Smooth muscle cell of the coronary artery (primary cell): ENCODE results near the gene B4GALNT2. TPM values are rescaled to one million over a fixed set of nuclear protein-coding genes. Genes with fewer than 3 reads are reported as not detected.

Experiments
- total RNA-seq: library from RNA; depleted of rRNA; stranded (reverse); fragments of >200 nt; gene quantifications from 2 replicates; pipeline ENCODE4 v1.2.3, GENCODE V29; 2014; ENCODE audit warnings: low replicate concordance

The B4GALNT2 gene, protein sequence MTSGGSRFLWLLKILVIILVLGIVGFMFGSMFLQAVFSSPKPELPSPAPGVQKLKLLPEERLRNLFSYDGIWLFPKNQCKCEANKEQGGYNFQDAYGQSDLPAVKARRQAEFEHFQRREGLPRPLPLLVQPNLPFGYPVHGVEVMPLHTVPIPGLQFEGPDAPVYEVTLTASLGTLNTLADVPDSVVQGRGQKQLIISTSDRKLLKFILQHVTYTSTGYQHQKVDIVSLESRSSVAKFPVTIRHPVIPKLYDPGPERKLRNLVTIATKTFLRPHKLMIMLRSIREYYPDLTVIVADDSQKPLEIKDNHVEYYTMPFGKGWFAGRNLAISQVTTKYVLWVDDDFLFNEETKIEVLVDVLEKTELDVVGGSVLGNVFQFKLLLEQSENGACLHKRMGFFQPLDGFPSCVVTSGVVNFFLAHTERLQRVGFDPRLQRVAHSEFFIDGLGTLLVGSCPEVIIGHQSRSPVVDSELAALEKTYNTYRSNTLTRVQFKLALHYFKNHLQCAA
- total RNA-seq, result 0.08 TPM in 1 of 2 replicates, not detected in the other

DNA sequence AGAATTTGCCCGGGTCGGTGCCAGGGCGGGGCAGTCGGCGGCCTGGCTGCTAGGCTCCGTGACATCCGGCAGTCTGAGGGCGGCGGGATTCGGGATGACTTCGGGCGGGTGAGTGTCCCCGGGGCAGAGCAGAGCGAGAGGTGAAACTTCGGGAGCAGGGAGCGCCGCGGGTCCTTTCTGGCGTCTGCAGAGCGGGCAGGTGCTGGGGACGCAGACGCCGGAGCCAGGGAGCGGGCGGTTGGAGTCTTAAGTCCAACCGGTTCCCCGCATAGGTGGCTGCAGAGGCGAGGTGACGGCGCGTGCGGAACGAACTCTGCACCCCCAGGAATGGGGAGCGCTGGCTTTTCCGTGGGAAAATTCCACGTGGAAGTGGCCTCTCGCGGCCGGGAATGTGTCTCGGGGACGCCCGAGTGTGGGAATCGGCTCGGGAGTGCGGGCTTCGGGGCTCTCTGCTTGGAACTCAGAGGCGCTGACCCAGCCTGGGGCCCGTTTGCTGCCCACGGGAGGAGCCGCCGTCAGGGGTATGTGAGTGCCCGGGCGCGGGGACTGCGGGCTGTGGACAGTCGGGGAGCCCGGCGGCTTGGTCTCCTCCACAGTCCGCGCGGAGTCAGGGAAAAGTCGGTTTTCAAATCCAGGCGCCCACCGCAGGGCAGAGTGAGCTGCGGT, at the start of gene B4GALNT2:
Gene B4GALNT2 (plus strand): TSS at position 71 of the 666 bp plus-strand sequence. CDS start 24 bp downstream, at position 95.

DNA sequence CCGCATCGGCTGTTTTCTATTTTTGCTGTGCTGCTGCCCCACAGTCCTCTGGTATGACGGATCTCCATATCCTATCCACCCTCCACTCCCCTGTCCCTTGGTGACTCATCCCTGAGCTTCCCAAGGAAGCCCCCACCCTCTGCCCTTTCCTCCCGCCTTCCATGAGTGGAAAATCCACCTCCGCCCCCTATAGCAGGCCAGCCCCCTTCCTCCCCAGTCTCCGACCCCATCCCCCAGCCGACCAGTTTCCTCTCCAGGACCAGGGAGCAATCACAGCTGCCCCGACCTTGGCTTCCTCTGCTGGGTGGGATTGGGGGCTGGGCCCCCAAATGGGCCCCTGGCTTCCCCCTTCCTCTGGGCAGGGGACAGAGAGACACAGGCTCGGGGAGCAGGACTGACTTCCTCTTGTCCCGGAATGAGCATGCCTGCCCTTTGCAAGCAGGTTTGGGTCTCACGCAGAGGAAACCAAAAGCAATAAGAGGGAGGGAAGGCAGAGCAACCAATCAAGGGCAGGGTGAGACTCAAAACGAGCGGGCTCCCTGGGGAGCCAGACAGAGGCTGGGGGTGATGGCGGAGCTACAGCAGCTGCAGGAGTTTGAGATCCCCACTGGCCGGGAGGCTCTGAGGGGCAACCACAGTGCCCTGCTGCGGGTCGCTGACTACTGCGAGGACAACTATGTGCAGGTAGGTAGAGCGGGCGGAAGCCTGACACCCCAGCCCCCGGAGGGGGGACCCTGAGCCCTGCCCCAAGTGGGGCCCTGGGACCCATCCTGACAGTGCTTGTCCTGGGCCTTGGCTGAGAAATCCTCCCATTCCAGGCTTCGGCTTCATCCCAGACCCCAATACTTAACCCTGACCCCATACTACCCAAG, 77.8 kb downstream of the B4GALNT2 start, which contains the start of the genes ABI3 and GNGT2:
Gene ABI3 (plus strand): TSS at position 550 of the 872 bp plus-strand sequence. CDS start 18 bp downstream, at position 568.
Gene GNGT2 (minus strand): TSS at position 417 of the 872 bp plus-strand sequence. CDS start 3,152 bp downstream, outside the sequence.

Other genes with a start within 250 kb of the B4GALNT2 start
- 31.8 and 56.5 TPM in 2 replicates for gene ATP5MC1, start 240.0 kb upstream of the B4GALNT2 start, total RNA-seq
- gene UBE2Z, start 224.4 kb upstream of the B4GALNT2 start, total RNA-seq, result 33.7 and 51.9 TPM in 2 replicates
- 107 and 164 TPM in 2 replicates for gene SNF8, start 187.9 kb upstream of the B4GALNT2 start, total RNA-seq
- not detected in 2 replicates for gene GIP, start 164.2 kb upstream of the B4GALNT2 start, total RNA-seq
- 0.12 and 0.15 TPM in 2 replicates for gene IGF2BP1, start 135.4 kb upstream of the B4GALNT2 start, total RNA-seq
- not detected in 2 replicates for gene GNGT2, start 77.8 kb downstream of the B4GALNT2 start, total RNA-seq
- gene ABI3, start 77.9 kb downstream of the B4GALNT2 start, total RNA-seq, result 0.08 and 0.47 TPM in 2 replicates
- 0.45 TPM in 1 of 2 replicates, not detected in the other for gene PHOSPHO1, start 98.0 kb downstream of the B4GALNT2 start, total RNA-seq
- gene ZNF652, start 229.5 kb downstream of the B4GALNT2 start, total RNA-seq, result 6.9 and 8.0 TPM in 2 replicates